Tibial nerve (tissue), 4 donors: Measurements from ENCODE around the gene LAMB4. TPM values are rescaled to one million over a fixed set of nuclear protein-coding genes. Genes with fewer than 3 reads are reported as not detected.

ENCODE experiments used
- DNase-seq, 2 donors: peaks; one replicate each; pipeline ENCODE4 v3.0.0-alpha.2; 2019; ENCODE audit warnings: low spot score in 2 of 2
- H3K27ac ChIP-seq, 4 donors: fragments of 200-600 bp; sonication (generic) in 3 of 4; one replicate each; pipeline ENCODE4 v1.5.1; 2017 to 2019; ENCODE audit warnings: mild to moderate bottlenecking in 1 of 4
- H3K27me3 ChIP-seq, 2 donors: fragments of 200-600 bp; sonication (generic) in 1 of 2; one replicate each; pipeline versions ENCODE4 v1.5.1 to v1.6.0; 2017 to 2019
- H3K36me3 ChIP-seq, 3 donors: fragments of 200-600 bp; sonication (generic); one replicate each; pipeline ENCODE4 v1.5.1; 2018 to 2019
- H3K4me1 ChIP-seq, 4 donors: fragments of 200-600 bp; sonication (generic) in 3 of 4; one replicate each; pipeline ENCODE4 v1.5.1; 2017 to 2019
- H3K4me3 ChIP-seq, 4 donors: fragments of 200-600 bp; sonication (generic) in 3 of 4; one replicate each; pipeline ENCODE4 v1.5.1; 2017 to 2019; ENCODE audit warnings: mild to moderate bottlenecking in 1 of 4, moderate library complexity in 1 of 4
- H3K9me3 ChIP-seq, 4 donors: fragments of 200-600 bp; sonication (generic) in 3 of 4; one replicate each; pipeline ENCODE4 v1.5.1; 2017 to 2019
- EP300 ChIP-seq, 2 donors: sonication (generic); formaldehyde crosslinking; IDR thresholded peaks; one replicate each; pipeline ENCODE4 v1.6.1; 2017; ENCODE audit warnings: antibody characterized with exemption in 2 of 2, mild to moderate bottlenecking in 1 of 2
- POLR2A ChIP-seq, 2 donors: fragments of 450-650 bp; IDR thresholded peaks; one replicate each; pipeline ENCODE4 v1.6.1; 2017; ENCODE audit warnings: antibody characterized with exemption in 2 of 2, mild to moderate bottlenecking in 2 of 2, moderate library complexity in 2 of 2
- WGBS, 2 donors: methylation state at CpG; one replicate each; pipeline ENCODE4 v1.1.5; 2018; 5-methylcytosine and 5-hydroxymethylcytosine counted together
- total RNA-seq, 4 donors: library from RNA; depleted of rRNA; stranded (reverse); fragments of >200 nt; gene quantifications; one replicate each; pipeline ENCODE4 v1.1.0, GENCODE V29; 2016
- TF ChIP-seq, protein P1 (sequence below), 5 experiments: fragments of 200-600 bp in 3 of 5; fragments of 450-650 bp in 2 of 5; sonication (generic) in 3 of 5; IDR thresholded peaks; one replicate each; pipeline ENCODE4 v1.5.1; 2016 to 2019; ENCODE audit warnings: antibody characterized with exemption in 5 of 5, mild to moderate bottlenecking in 3 of 5, moderate library complexity in 2 of 5

The LAMB4 gene
- total RNA-seq, 4 donors from 2014 or later: 0.22 to 1.2 (median 0.42) TPM; not detected in 1

DNA sequence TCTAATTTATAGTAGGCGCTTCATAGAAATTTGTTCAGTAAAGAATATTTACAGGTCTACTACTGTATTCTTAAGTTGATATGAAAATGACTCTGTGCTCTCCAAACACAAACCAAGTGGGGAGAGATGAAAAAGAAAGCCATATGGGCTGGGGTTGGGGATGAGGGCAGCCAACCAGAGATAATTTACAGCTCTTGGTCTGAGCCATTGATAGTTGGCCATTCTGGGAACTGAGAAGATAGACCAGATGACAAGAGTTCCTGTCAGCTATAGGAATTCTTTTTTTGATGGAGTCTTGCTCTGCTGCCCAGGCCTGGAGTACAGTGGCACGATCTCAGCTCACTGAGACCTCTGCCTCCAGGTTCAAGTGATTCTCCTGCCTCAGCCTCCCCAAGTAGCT, 57.4 kb downstream of the LAMB4 start:
- TF ChIP-seq POLR2A (IDR thresholded peaks at IDR 0.05): no peak
- no peak for TF ChIP-seq EP300 (IDR thresholded peaks at IDR 0.05)
- TF ChIP-seq, protein P1, sequence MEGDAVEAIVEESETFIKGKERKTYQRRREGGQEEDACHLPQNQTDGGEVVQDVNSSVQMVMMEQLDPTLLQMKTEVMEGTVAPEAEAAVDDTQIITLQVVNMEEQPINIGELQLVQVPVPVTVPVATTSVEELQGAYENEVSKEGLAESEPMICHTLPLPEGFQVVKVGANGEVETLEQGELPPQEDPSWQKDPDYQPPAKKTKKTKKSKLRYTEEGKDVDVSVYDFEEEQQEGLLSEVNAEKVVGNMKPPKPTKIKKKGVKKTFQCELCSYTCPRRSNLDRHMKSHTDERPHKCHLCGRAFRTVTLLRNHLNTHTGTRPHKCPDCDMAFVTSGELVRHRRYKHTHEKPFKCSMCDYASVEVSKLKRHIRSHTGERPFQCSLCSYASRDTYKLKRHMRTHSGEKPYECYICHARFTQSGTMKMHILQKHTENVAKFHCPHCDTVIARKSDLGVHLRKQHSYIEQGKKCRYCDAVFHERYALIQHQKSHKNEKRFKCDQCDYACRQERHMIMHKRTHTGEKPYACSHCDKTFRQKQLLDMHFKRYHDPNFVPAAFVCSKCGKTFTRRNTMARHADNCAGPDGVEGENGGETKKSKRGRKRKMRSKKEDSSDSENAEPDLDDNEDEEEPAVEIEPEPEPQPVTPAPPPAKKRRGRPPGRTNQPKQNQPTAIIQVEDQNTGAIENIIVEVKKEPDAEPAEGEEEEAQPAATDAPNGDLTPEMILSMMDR (IDR thresholded peaks at IDR 0.05): no peak
- Histone ChIP-seq H3K27me3 (no peaks in the 10 kb centered on the region), H3K4me3 (no peak overlapping the region), H3K9me3 (no peaks in the 10 kb centered on the region), H3K36me3 (no peaks in the 10 kb centered on the region), H3K27ac (no peak overlapping the region), H3K4me1 (no peaks in the 10 kb centered on the region)
- no peak for DNase-seq
- 92 to 94% methylated on average over 2 of the region's 2 CpGs for WGBS, 2 donors

DNA sequence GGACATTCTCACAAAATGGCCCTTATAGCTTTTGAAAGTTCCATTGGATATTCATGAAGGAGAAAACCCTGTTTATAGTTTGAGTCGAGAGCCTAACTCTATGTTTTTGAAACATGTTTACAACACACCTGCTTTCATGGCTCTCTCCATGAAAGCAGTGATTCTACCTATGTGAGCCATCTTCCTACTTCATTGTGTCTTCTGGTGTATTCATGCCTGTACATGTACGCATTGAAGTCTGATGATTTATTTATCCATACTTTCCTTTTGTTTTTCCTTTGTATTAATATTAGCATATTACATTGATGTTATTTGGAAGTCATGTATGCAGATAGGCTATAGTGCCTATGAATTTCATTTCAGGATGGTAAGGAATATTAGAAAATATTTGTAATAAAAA, 58.0 kb downstream of the LAMB4 start:
- Histone ChIP-seq H3K9me3 (no peaks in the 10 kb centered on the region), H3K36me3 (no peaks in the 10 kb centered on the region), H3K27ac (no peak overlapping the region), H3K27me3 (no peaks in the 10 kb centered on the region), H3K4me3 (no peak overlapping the region), H3K4me1 (no peaks in the 10 kb centered on the region)
- no peak for TF ChIP-seq EP300 (IDR thresholded peaks at IDR 0.05)
- no peak for TF ChIP-seq POLR2A (IDR thresholded peaks at IDR 0.05)
- TF ChIP-seq, protein P1 (IDR thresholded peaks at IDR 0.05): no peak
- 90 to 98% methylated on average over 2 of the region's 2 CpGs for WGBS, 2 donors
- DNase-seq: no peak

DNA sequence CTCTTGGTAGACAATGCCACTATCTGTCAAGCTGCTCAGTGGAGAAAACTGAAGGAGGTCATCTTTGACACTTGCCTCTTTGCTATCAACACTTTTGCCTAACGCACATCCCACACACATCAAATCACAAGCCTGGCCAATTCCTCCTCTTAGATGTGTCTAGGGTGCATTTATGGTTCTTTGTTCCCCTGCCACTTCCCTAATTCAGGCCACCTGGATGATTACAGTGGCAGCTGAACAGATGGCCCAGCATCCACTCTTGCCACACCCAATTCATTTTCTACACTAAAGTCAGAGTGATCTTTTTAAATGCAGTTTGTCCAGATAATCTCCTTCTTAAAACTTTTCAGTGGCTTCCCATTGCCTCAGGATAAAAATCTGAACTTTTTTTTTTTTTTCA, 58.6 kb downstream of the LAMB4 start:
- H3K9me3 ChIP-seq: no peaks in the 10 kb centered on the region
- H3K27ac ChIP-seq: no peak overlapping the region
- no peak for TF ChIP-seq EP300 (IDR thresholded peaks at IDR 0.05)
- TF ChIP-seq POLR2A (IDR thresholded peaks at IDR 0.05): no peak
- TF ChIP-seq, protein P1 (IDR thresholded peaks at IDR 0.05): no peak
- no peak overlapping the region for H3K4me3 ChIP-seq
- no peak for DNase-seq
- no peaks in the 10 kb centered on the region for H3K4me1 ChIP-seq
- H3K36me3 ChIP-seq: no peaks in the 10 kb centered on the region
- no peaks in the 10 kb centered on the region for H3K27me3 ChIP-seq
- WGBS, 2 donors: 75 to 76% methylated on average over 1 of the region's 1 CpG

DNA sequence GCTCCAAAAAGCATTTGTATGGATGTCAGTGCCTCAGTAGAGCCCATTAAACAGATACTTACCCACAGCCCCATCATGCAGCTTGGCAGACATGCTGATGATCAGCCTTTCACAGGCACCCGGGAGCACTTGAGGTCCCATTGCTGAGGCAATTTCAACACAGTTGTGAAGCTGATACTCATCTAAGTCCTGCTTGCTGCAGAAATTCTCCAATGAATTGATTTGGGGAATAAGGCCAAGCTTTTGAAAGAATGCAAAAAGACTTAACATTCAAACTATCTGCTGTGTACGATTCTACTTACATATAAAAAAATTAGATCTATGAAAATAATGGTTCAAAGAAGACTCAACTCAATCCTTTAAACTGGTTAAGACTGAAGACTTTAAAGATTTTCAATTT, 60.5 kb downstream of the LAMB4 start:
- TF ChIP-seq POLR2A (IDR thresholded peaks at IDR 0.05): no peak
- TF ChIP-seq, protein P1 (IDR thresholded peaks at IDR 0.05): no peak
- TF ChIP-seq EP300 (IDR thresholded peaks at IDR 0.05): no peak
- 61 to 62% methylated on average over 2 of the region's 2 CpGs for WGBS, 2 donors
- no peak overlapping the region for H3K27ac ChIP-seq
- no peak overlapping the region for H3K4me3 ChIP-seq
- no peaks in the 10 kb centered on the region for H3K9me3 ChIP-seq
- H3K4me1 ChIP-seq: no peaks in the 10 kb centered on the region
- H3K36me3 ChIP-seq: no peaks in the 10 kb centered on the region
- no peaks in the 10 kb centered on the region for H3K27me3 ChIP-seq
- no peak for DNase-seq

DNA sequence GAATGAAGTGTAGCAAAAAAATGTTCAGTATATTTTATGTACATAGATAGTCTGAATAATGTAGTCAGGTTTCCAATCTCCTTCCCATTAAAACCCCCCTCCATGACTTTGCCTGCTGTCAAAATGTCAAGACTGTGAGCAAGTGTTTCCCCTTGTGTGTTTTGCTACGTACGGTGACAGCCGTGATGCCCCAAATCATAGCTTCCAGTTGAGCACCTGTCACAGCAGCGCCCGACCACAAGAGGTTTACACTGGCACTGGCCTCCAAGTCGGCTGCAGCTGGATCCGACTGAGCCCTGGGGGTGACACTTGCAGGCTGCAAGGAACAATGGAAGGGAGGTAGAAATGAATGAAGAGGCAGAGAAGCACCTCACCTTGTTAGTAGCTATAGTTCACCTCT, 62.3 kb downstream of the LAMB4 start:
- 91% methylated on average over 7 of the region's 7 CpGs for WGBS, 2 donors
- TF ChIP-seq POLR2A (IDR thresholded peaks at IDR 0.05): no peak
- no peak overlapping the region for H3K27ac ChIP-seq

DNA sequence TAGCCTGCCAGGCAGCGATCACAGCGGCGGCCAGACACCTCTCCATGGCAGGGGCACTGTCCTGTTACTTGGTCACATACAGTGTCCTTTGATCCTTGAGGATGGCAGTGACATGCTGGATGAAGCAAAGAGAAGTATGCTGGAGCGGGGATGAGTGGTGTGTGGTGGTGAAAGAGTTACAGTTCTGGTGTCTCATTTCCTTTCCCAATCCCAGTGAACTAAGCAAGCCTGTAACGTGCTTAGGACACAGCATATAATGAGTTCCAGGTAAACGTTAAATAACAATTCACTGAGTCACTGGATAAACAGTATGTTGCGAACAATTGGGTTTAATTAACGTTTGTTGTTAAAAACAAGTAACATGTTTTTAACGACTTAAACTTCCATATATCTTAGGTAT, 63.7 kb downstream of the LAMB4 start:
- Histone ChIP-seq H3K27me3 (no peaks in the 10 kb centered on the region), H3K4me3 (no peak overlapping the region), H3K4me1 (no peaks in the 10 kb centered on the region), H3K36me3 (no peaks in the 10 kb centered on the region), H3K27ac (no peak overlapping the region), H3K9me3 (no peaks in the 10 kb centered on the region)
- 81 to 82% methylated on average over 9 of the region's 9 CpGs for WGBS, 2 donors
- no peak for DNase-seq
- TF ChIP-seq, protein P1 (IDR thresholded peaks at IDR 0.05): no peak
- TF ChIP-seq EP300 (IDR thresholded peaks at IDR 0.05) (no peak), POLR2A (IDR thresholded peaks at IDR 0.05) (no peak)

More for the DNA sequence above, 62.3 kb downstream of the LAMB4 start:
- Histone ChIP-seq H3K27me3 (no peaks in the 10 kb centered on the region), H3K4me1 (no peaks in the 10 kb centered on the region), H3K36me3 (no peaks in the 10 kb centered on the region), H3K9me3 (no peaks in the 10 kb centered on the region), H3K4me3 (no peak overlapping the region)
- DNase-seq: no peak
